Cardiac fibroblast (primary cell): ENCODE results near the gene ACYP2.
"Not testable (repeated sequence)": the region's sequence is repeated elsewhere in the genome, so short reads cannot be mapped to it uniquely, and the experiment has no call there.

Experiments used
- DNase-seq, 2 donors: peaks; one replicate each; pipeline versions ENCODE4 v3.0.0 to v3.0.0-alpha.2; 2010; ENCODE audit warnings: low read depth in 2 of 2
- H3K4me3 ChIP-seq, 2 donors: replicated peaks in 1 of 2; 1 replicate in 1 of 2; 2 replicates in 1 of 2; pipeline ENCODE4 v1.5.1; 2011; ENCODE audit warnings: low read depth in 2 of 2, low read length in 2 of 2, mild to moderate bottlenecking in 2 of 2, moderate library complexity in 1 of 2
- TF ChIP-seq, protein P1 (sequence below): IDR thresholded peaks from one replicate; pipeline ENCODE4 v1.5.1; 2011; ENCODE audit warnings: low read depth, mild to moderate bottlenecking, low read length, inconsistent platforms

The ACYP2 gene

DNA sequence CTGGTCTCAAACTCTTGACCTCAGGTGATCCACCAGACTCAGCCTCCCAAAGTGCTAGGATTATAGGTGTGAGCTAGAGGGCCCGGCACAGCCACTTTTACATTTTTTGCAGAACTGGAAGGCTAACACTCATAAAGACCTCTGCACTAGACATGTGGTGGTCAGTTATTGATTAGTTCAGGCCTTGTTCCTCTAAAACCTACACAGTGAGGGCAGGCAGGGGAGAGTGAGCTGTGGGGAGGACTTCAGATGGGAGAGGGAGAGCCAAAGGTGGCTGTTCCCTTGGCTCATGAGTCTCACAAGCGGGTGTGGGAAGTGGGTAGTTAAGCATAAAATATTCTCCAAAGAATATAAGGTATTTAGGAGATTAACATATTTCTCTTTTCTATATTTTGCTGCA lies 29.3 kb upstream of the ACYP2 start:
- H3K4me3 ChIP-seq, result no peak overlapping the region
- TF ChIP-seq, protein P1, sequence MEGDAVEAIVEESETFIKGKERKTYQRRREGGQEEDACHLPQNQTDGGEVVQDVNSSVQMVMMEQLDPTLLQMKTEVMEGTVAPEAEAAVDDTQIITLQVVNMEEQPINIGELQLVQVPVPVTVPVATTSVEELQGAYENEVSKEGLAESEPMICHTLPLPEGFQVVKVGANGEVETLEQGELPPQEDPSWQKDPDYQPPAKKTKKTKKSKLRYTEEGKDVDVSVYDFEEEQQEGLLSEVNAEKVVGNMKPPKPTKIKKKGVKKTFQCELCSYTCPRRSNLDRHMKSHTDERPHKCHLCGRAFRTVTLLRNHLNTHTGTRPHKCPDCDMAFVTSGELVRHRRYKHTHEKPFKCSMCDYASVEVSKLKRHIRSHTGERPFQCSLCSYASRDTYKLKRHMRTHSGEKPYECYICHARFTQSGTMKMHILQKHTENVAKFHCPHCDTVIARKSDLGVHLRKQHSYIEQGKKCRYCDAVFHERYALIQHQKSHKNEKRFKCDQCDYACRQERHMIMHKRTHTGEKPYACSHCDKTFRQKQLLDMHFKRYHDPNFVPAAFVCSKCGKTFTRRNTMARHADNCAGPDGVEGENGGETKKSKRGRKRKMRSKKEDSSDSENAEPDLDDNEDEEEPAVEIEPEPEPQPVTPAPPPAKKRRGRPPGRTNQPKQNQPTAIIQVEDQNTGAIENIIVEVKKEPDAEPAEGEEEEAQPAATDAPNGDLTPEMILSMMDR, result no peak
- DNase-seq, result no peak

GRCh38 chr2:54088191-54088634 lies 27.2 kb upstream of the ACYP2 start:
- TF ChIP-seq, protein P1, result no peak
- DNase-seq, result peak; percentile 17 to 31
- no peak overlapping the region for H3K4me3 ChIP-seq

GRCh38 chr2:54088719-54089118 lies 26.7 kb upstream of the ACYP2 start:
- TF ChIP-seq, protein P1, result no peak
- no peak for DNase-seq
- H3K4me3 ChIP-seq, result no peak overlapping the region

GRCh38 chr2:54090521-54091117 lies 24.8 kb upstream of the ACYP2 start:
- DNase-seq, result no peak
- no peak overlapping the region for H3K4me3 ChIP-seq
- TF ChIP-seq, protein P1, result no peak

DNA sequence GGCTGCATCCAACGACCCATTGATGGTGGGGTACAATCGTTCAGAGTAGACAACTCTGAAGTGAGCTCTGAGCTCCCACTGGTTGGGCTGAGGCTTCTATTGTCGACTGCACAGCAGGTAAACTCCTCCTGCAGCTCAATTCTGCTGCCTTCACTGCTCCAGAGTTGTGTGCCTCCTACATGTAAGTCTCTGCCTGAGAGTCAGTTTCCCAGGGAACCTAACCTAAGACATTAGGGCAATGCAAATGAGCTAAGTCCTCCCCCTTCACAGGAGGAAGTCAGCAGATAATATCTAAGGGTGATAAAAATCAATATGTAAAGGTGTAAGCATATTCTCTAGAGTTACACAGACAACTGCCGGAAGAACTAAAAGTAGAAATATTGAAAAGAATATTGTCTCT lies 22.5 kb upstream of the ACYP2 start:
- TF ChIP-seq, protein P1, result no peak
- no peak for DNase-seq
- H3K4me3 ChIP-seq, result no peak overlapping the region

GRCh38 chr2:54095406-54095805 lies 20.0 kb upstream of the ACYP2 start:
- not testable (repeated sequence) for DNase-seq, H3K4me3 ChIP-seq

GRCh38 chr2:54096141-54096540 lies 19.3 kb upstream of the ACYP2 start:
- DNase-seq, H3K4me3 ChIP-seq: not testable (repeated sequence)

DNA sequence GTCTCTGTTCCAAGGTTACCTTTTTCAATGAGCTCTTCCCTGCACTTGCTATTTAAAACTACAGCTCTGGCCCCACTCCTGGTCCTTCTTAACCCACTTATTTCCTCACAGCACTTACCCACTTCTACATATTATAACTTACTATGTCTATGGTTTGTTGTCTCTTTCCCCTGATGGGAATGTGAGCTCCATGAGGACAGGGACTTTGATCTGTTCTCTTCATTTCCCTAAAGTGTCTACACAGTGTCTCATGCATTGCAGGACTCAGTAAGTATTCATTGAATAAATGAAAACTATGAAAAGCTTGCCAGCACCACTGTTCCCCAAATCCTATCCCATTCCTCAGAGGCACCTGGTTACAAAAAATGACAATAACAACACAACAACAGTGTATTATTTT lies 18.3 kb upstream of the ACYP2 start:
- no peak for DNase-seq
- H3K4me3 ChIP-seq, result no peak overlapping the region

More for the DNA sequence above, 18.3 kb upstream of the ACYP2 start:
- TF ChIP-seq, protein P1, result no peak
